ENCODE results near the gene ANKRD23.

GRCh38 chr2:96819128-96819875 is 24.5 kb downstream of the ANKRD23 start:
- no peak for TF ChIP-seq YY1 (IDR thresholded peaks at IDR 0.05; ENCODE audit: insufficient read depth, insufficient read length)
- TF ChIP-seq SUZ12 (IDR thresholded peaks at IDR 0.05; ENCODE audit: extremely low read depth, insufficient read depth, insufficient read length): no peak

Data from NT2/D1 (cell line).